Suprapubic skin (tissue), 4 donors: Measurements from ENCODE around the gene COL4A1. TPM values are rescaled to one million over a fixed set of nuclear protein-coding genes. Genes with fewer than 3 reads are reported as not detected.

Experiments used
- DNase-seq, 2 donors: peaks; one replicate each; pipeline ENCODE4 v3.0.0-alpha.2; 2019; ENCODE audit warnings: low spot score in 2 of 2
- H3K27ac ChIP-seq: fragments of 200-600 bp; sonication (generic); one replicate; pipeline ENCODE4 v1.5.1; 2019
- H3K27me3 ChIP-seq: fragments of 200-600 bp; sonication (generic); one replicate; pipeline ENCODE4 v1.5.1; 2019
- H3K36me3 ChIP-seq: fragments of 200-600 bp; sonication (generic); one replicate; pipeline ENCODE4 v1.5.1; 2019
- H3K4me1 ChIP-seq: fragments of 200-600 bp; sonication (generic); one replicate; pipeline ENCODE4 v1.5.1; 2019
- H3K4me3 ChIP-seq: fragments of 200-600 bp; sonication (generic); one replicate; pipeline ENCODE4 v1.5.1; 2019; ENCODE audit warnings: mild to moderate bottlenecking
- H3K9me3 ChIP-seq: fragments of 200-600 bp; sonication (generic); one replicate; pipeline ENCODE4 v1.5.1; 2019
- CTCF ChIP-seq, 2 donors: fragments of 200-600 bp in 1 of 2; fragments of 450-650 bp in 1 of 2; sonication (generic) in 1 of 2; IDR thresholded peaks; one replicate each; pipeline ENCODE4 v1.5.1; 2016 to 2019; ENCODE audit warnings: antibody characterized with exemption in 2 of 2, mild to moderate bottlenecking in 1 of 2, moderate library complexity in 1 of 2
- EP300 ChIP-seq: sonication (generic); formaldehyde crosslinking; IDR thresholded peaks from one replicate; pipeline ENCODE4 v1.6.1; 2017; ENCODE audit warnings: antibody characterized with exemption
- POLR2A ChIP-seq, 2 donors: fragments of 450-650 bp; IDR thresholded peaks; one replicate each; pipeline ENCODE4 v1.6.1; 2017; ENCODE audit warnings: antibody characterized with exemption in 2 of 2, mild to moderate bottlenecking in 2 of 2, moderate library complexity in 2 of 2
- POLR2AphosphoS5 ChIP-seq, 3 donors: sonication (generic); formaldehyde crosslinking; IDR thresholded peaks; one replicate each; pipeline ENCODE4 v1.6.1; 2017; ENCODE audit warnings: antibody characterized with exemption in 3 of 3
- WGBS: methylation state at CpG from one replicate; pipeline ENCODE4 v1.1.5; 2018; 5-methylcytosine and 5-hydroxymethylcytosine counted together
- total RNA-seq, 4 donors: library from RNA; depleted of rRNA; stranded (reverse); fragments of >200 nt; gene quantifications; one replicate each; pipeline ENCODE4 v1.1.0, GENCODE V29; 2016

COL4A1 gene
- total RNA-seq, 4 donors from 2014 or later = 36.7 to 60.8 (median 43.6) TPM

GRCh38 chr13:110225003-110225402 lies 82.0 kb downstream of the COL4A1 start:
- H3K27me3 ChIP-seq = no peaks in the 10 kb centered on the region
- H3K36me3 ChIP-seq = no peaks in the 10 kb centered on the region
- peaks cover 8% of the 10 kb centered on the region for H3K4me1 ChIP-seq
- no peak overlapping the region for H3K27ac ChIP-seq
- TF ChIP-seq POLR2AphosphoS5 (IDR thresholded peaks at IDR 0.05) = no peak
- TF ChIP-seq CTCF (IDR thresholded peaks at IDR 0.05) = no peak
- TF ChIP-seq POLR2A (IDR thresholded peaks at IDR 0.05) = no peak
- TF ChIP-seq EP300 = no peak
- DNase-seq = no peak
- no peak overlapping the region for H3K4me3 ChIP-seq
- H3K9me3 ChIP-seq = no peaks in the 10 kb centered on the region
- 82% methylated on average over 11 of the region's 11 CpGs for WGBS

- 84% methylated on average over 8 of the region's 8 CpGs for WGBS
- peaks cover 8% of the 10 kb centered on the region for H3K4me1 ChIP-seq
- no peaks in the 10 kb centered on the region for H3K9me3 ChIP-seq
- DNase-seq = no peak
- no peaks in the 10 kb centered on the region for H3K27me3 ChIP-seq
- no peak overlapping the region for H3K27ac ChIP-seq
- TF ChIP-seq POLR2A (IDR thresholded peaks at IDR 0.05) (no peak), POLR2AphosphoS5 (IDR thresholded peaks at IDR 0.05) (no peak), EP300 (no peak), CTCF (IDR thresholded peaks at IDR 0.05) (no peak)
- H3K36me3 ChIP-seq = no peaks in the 10 kb centered on the region
- no peak overlapping the region for H3K4me3 ChIP-seq
Measured at GRCh38 chr13:110224519-110224918, 82.4 kb downstream of the COL4A1 start.

DNA sequence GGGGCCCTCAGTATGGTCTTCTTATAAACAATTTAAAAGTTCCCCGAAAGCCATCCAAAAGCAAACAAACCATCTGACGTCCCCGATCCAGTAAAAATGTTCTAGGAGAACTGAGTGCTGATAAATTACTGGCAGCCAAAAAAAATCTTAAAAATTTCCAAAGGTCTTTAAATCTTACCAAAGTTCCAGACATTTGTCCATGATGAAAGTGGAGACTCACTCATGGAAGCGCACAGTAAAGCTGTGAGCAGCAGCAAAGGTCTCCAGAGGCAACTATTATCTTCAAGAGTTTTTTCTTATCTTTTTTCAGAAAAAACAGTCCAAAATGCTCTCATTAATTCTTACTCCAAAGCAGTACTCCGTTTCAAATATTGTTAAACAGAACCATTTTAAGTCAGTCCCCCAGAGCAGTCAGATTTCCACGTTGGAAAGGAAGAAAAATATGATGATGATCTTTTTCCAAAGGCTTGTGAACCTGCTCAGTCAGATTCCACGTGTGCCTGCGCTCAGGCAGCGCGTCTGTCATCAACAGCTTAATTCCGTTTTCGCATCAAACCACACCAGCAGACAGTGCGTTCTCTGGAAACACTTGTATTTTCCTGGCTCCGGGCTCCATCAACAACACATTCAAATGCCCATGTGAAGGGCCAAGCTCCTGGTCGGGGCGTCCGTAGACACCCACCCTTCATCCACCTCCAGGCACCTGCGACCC lies 85.4 kb downstream of the COL4A1 start:
- WGBS = 40% methylated on average over 15 of the region's 18 CpGs
- H3K36me3 ChIP-seq = no peaks in the 10 kb centered on the region
- no peak for TF ChIP-seq POLR2AphosphoS5 (IDR thresholded peaks at IDR 0.05)
- no peak for TF ChIP-seq EP300
- TF ChIP-seq POLR2A (IDR thresholded peaks at IDR 0.05) = no peak
- no peak for TF ChIP-seq CTCF (IDR thresholded peaks at IDR 0.05)
- H3K9me3 ChIP-seq = no peaks in the 10 kb centered on the region
- DNase-seq = no peak
- H3K4me3 ChIP-seq = no peak overlapping the region
- H3K27ac ChIP-seq = peak overlapping the region; percentile 45
- H3K4me1 ChIP-seq = peaks cover 16% of the 10 kb centered on the region
- no peaks in the 10 kb centered on the region for H3K27me3 ChIP-seq

GRCh38 chr13:110220471-110220870 lies 86.5 kb downstream of the COL4A1 start:
- H3K4me1 ChIP-seq = peaks cover 17% of the 10 kb centered on the region
- no peaks in the 10 kb centered on the region for H3K9me3 ChIP-seq
- TF ChIP-seq EP300 (no peak), POLR2A (IDR thresholded peaks at IDR 0.05) (no peak), CTCF (IDR thresholded peaks at IDR 0.05) (no peak)
- DNase-seq = no peak
- no peak overlapping the region for H3K4me3 ChIP-seq
- no peaks in the 10 kb centered on the region for H3K27me3 ChIP-seq
- H3K27ac ChIP-seq = no peak overlapping the region
- WGBS = 81% methylated on average over 7 of the region's 7 CpGs
- H3K36me3 ChIP-seq = no peaks in the 10 kb centered on the region

- H3K36me3 ChIP-seq = no peaks in the 10 kb centered on the region
- no peak for DNase-seq
- H3K27ac ChIP-seq = no peak overlapping the region
- 76% methylated on average over 12 of the region's 21 CpGs for WGBS
- no peak overlapping the region for H3K4me3 ChIP-seq
- H3K27me3 ChIP-seq = no peaks in the 10 kb centered on the region
- no peak for TF ChIP-seq POLR2A (IDR thresholded peaks at IDR 0.05)
- no peak for TF ChIP-seq POLR2AphosphoS5 (IDR thresholded peaks at IDR 0.05)
- no peak for TF ChIP-seq EP300
- no peak for TF ChIP-seq CTCF (IDR thresholded peaks at IDR 0.05)
- peaks cover 17% of the 10 kb centered on the region for H3K4me1 ChIP-seq
- no peaks in the 10 kb centered on the region for H3K9me3 ChIP-seq
Measured at GRCh38 chr13:110218581-110219201, 88.3 kb downstream of the COL4A1 start.
